ENCODE measurements around the gene S100A13. TPM values are rescaled to one million over a fixed set of nuclear protein-coding genes. Genes with fewer than 3 reads are reported as not detected.

The S100A13 gene
- total and polyA plus RNA-seq, 9 of the 15 experiments (the other 6 are each of a cell fraction or from before 2014, with no cell fraction given) = 41.9 to 129 (median 58.0) TPM

DNA sequence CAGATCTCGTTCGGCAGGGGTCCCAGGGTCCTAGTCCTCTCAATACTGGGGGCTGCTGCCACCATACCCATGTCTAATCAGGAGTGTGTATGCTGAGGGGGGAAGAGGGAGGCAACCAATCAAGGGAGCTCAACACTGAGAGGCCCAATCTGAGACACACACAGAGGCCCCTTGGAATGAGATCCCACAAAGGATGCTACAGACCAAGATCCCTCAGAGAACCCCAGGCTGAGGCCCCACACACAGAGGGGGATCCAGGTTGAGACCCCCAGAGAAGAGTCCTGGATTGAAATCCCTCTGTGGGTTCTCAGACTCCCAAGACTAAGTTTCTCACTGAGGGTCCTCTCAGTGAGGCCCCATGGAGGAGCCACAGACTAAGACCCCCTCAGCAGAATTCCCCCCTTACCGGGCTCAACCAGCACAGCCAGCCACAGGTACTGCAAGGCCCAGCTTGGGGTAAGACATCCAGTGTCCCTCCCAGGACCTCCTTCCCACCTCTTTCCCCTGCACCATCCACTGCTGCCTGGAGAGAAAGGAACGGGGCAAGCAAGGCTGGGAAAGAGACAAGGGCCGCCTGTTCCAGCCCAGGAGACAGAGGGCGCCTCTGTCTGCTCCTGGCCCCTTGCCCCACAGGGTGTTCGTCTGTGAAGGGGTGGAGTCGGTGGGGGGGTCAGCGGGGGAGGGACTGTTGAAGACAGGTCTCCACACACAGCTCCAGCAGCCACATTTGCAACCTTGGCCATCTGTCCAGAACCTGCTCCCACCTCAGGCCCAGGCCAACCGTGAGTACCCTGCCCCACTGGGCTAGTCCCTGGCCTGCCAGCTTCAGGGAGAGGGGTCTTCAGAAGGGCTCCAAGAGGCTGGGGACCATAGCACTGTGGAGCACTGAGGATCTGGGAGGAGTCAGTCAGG is 666 bp upstream of the S100A13 start, which contains the start of gene S100A1 (continued):
- 0 out of 2 replicates have a peak, but pooled peaks have one; percentile 4 for TF ChIP-seq JUND (IDR thresholded peaks at IDR 0.05; ENCODE audit: borderline replicate concordance, low read depth, low read length)
- TF ChIP-seq JUND (tag; IDR thresholded peaks at IDR 0.05; ENCODE audit: borderline replicate concordance, low read depth, low read length) = no peak
- TF ChIP-seq MAZ (CRISPR knock-in tag; conservative IDR thresholded peaks at IDR 0.05 in 1 of 2, IDR thresholded peaks at IDR 0.05 in 1 of 2) = peak in 1 of 2 experiments; percentile 59; a peak in 2 of 4 replicates
- TF ChIP-seq, protein P1, sequence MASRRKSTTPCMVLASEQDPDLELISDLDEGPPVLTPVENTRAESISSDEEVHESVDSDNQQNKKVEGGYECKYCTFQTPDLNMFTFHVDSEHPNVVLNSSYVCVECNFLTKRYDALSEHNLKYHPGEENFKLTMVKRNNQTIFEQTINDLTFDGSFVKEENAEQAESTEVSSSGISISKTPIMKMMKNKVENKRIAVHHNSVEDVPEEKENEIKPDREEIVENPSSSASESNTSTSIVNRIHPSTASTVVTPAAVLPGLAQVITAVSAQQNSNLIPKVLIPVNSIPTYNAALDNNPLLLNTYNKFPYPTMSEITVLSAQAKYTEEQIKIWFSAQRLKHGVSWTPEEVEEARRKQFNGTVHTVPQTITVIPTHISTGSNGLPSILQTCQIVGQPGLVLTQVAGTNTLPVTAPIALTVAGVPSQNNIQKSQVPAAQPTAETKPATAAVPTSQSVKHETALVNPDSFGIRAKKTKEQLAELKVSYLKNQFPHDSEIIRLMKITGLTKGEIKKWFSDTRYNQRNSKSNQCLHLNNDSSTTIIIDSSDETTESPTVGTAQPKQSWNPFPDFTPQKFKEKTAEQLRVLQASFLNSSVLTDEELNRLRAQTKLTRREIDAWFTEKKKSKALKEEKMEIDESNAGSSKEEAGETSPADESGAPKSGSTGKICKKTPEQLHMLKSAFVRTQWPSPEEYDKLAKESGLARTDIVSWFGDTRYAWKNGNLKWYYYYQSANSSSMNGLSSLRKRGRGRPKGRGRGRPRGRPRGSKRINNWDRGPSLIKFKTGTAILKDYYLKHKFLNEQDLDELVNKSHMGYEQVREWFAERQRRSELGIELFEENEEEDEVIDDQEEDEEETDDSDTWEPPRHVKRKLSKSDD (conservative IDR thresholded peaks at IDR 0.05; ENCODE audit: low read length) = 0 out of 2 replicates have a peak, but pooled peaks have one; percentile 59
- TF ChIP-seq PHB (CRISPR knock-in tag; IDR thresholded peaks at IDR 0.05) = peak; percentile 63; the same call in 1 of the 2 replicates
- peak; percentile 97 for TF ChIP-seq ZBTB7A (IDR thresholded peaks at IDR 0.05; ENCODE audit: borderline replicate concordance, control insufficient read depth, low read depth, low read length)
- TF ChIP-seq, protein P2, sequence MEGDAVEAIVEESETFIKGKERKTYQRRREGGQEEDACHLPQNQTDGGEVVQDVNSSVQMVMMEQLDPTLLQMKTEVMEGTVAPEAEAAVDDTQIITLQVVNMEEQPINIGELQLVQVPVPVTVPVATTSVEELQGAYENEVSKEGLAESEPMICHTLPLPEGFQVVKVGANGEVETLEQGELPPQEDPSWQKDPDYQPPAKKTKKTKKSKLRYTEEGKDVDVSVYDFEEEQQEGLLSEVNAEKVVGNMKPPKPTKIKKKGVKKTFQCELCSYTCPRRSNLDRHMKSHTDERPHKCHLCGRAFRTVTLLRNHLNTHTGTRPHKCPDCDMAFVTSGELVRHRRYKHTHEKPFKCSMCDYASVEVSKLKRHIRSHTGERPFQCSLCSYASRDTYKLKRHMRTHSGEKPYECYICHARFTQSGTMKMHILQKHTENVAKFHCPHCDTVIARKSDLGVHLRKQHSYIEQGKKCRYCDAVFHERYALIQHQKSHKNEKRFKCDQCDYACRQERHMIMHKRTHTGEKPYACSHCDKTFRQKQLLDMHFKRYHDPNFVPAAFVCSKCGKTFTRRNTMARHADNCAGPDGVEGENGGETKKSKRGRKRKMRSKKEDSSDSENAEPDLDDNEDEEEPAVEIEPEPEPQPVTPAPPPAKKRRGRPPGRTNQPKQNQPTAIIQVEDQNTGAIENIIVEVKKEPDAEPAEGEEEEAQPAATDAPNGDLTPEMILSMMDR (IDR thresholded peaks at IDR 0.05 in 2 of 3, conservative IDR thresholded peaks at IDR 0.05 in 1 of 3; ENCODE audit: insufficient read depth in 2 of 3, low read depth in 1 of 3, low read length in 3 of 3) = peak; percentile 26 to 70 (median 58); a peak in 5 of 6 replicates
- TF ChIP-seq CHD4 (IDR thresholded peaks at IDR 0.05; ENCODE audit: insufficient read depth, insufficient replicate concordance, low read depth, low read length, poor library complexity, severe bottlenecking) = peak; percentile 33
- TF ChIP-seq POLR2A (conservative IDR thresholded peaks at IDR 0.05) = 0 out of 2 replicates have a peak, but pooled peaks have one; percentile 26
- 0 out of 2 replicates have a peak, but pooled peaks have one; percentile 1 for TF ChIP-seq FOXP1 (CRISPR knock-in tag; IDR thresholded peaks at IDR 0.05)
- peak; percentile 50; the same call in 1 of the 2 replicates for TF ChIP-seq POLR2G (IDR thresholded peaks at IDR 0.05; ENCODE audit: low read depth, low read length)
- peak; percentile 6; the same call in 1 of the 2 replicates for TF ChIP-seq HDAC2 (IDR thresholded peaks at IDR 0.05)
- TF ChIP-seq RBFOX2 (IDR thresholded peaks at IDR 0.05; ENCODE audit: low read depth, low read length) = 0 out of 2 replicates have a peak, but pooled peaks have one; percentile 39
- no peak for TF ChIP-seq ESRRB (CRISPR knock-in tag; IDR thresholded peaks at IDR 0.05; ENCODE audit: borderline replicate concordance)
- TF ChIP-seq EHMT2 (IDR thresholded peaks at IDR 0.05) = no peak
- no peak for TF ChIP-seq ZNF174 (CRISPR knock-in tag; IDR thresholded peaks at IDR 0.05)
- 0 out of 2 replicates have a peak, but pooled peaks have one; percentile 0 for TF ChIP-seq SMARCC2 (IDR thresholded peaks at IDR 0.05; ENCODE audit: low read depth)
- 0 out of 2 replicates have a peak, but pooled peaks have one; percentile 12 for TF ChIP-seq HCFC1 (IDR thresholded peaks at IDR 0.05; ENCODE audit: low read depth, low read length)
- TF ChIP-seq MECOM (CRISPR knock-in tag; IDR thresholded peaks at IDR 0.05) = no peak
- peak; percentile 4 for TF ChIP-seq SMAD1 (IDR thresholded peaks at IDR 0.05; ENCODE audit: low read depth, low read length, partially characterized antibody)
- 0 out of 2 replicates have a peak, but pooled peaks have one; percentile 0 for TF ChIP-seq MYNN (IDR thresholded peaks at IDR 0.05)
- no peak for TF ChIP-seq MYNN (CRISPR knock-in tag; IDR thresholded peaks at IDR 0.05)
- peak in 1 of 2 experiments; percentile 58; a peak in 1 of 4 replicates for TF ChIP-seq RCOR1 (IDR thresholded peaks at IDR 0.05; ENCODE audit: borderline replicate concordance in 1 of 2, low read depth in 2 of 2, low read length in 2 of 2)

Measured in K562 (cell line).